ENCODE results near the gene RALGPS2.

RALGPS2 gene

DNA sequence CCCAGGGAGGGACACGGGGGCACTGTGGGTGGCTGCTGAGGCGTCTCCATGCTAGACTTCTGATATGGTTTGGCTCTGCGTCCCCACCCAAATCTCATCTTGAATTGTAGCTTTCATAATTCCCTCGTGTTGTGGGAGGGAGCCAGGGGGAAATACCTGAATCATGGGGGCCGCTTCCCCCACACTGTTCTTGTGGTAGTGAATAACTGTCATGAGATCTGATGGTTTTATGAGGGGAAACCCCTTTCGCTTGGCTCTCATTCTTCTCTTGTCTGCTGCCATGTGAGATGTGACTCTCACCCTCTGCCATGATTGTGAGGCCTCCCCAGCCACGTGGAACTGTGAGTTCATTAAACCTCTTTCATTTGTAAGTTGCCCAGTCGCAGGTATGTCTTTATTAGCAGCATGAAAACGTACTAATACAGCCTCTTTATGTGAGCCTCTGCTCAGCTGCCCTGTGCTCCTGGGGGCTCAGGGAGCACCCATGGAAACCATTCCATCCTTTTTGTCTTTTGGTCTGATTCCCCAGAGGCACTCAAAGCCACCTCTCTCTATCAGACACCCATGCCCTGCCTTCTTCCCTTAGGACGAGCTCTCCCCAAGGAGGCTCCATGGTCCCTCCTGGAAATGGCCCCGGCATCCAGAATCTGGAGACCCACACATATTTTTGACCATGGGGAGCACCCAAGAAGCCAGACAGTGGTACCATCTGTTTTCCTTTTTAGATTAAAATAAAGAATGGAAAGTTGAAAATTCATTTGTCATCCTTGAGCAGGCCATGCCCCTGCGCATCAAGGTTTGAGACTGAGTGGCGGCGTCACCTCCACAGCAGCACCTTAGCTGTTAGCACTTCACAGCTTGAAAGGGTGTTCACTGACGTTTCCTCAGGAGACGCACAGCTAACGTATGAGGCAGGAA is 234.8 kb downstream of the RALGPS2 start:
- Histone ChIP-seq H3K4me3 (ENCODE audit: insufficient read depth, low read length, poor library complexity, severe bottlenecking) (no peak overlapping the region), H3K36me3 (ENCODE audit: low read length) (no peaks in the 10 kb centered on the region), H3K79me2 (ENCODE audit: insufficient read depth, low read length) (no peaks in the 10 kb centered on the region), H3K9me2 (replicated peaks; ENCODE audit: insufficient read depth, low read length) (no peaks in the 10 kb centered on the region), H3K9me3 (ENCODE audit: insufficient read depth, low read length) (no peaks in the 10 kb centered on the region), H3K27ac (ENCODE audit: low read depth, low read length) (no peak overlapping the region), H2AFZ (ENCODE audit: low read depth, low read length, severe bottlenecking) (no peak overlapping the region), H3F3A (ENCODE audit: insufficient read depth) (no peaks in the 10 kb centered on the region), H3K4me2 (ENCODE audit: low read depth, low read length, poor library complexity, severe bottlenecking) (no peak overlapping the region), H3K27me3 (ENCODE audit: low read length) (no peaks in the 10 kb centered on the region), H4K20me1 (ENCODE audit: low read depth, low read length) (no peaks in the 10 kb centered on the region), H3K9ac (ENCODE audit: low read length) (no peak overlapping the region)
- TF ChIP-seq EZH2phosphoT487 (conservative IDR thresholded peaks at IDR 0.05; ENCODE audit: low read length), result no peak
- no peak for TF ChIP-seq CTCF (IDR thresholded peaks at IDR 0.05; ENCODE audit: insufficient read depth, low read length, poor library complexity, severe bottlenecking)

DNA sequence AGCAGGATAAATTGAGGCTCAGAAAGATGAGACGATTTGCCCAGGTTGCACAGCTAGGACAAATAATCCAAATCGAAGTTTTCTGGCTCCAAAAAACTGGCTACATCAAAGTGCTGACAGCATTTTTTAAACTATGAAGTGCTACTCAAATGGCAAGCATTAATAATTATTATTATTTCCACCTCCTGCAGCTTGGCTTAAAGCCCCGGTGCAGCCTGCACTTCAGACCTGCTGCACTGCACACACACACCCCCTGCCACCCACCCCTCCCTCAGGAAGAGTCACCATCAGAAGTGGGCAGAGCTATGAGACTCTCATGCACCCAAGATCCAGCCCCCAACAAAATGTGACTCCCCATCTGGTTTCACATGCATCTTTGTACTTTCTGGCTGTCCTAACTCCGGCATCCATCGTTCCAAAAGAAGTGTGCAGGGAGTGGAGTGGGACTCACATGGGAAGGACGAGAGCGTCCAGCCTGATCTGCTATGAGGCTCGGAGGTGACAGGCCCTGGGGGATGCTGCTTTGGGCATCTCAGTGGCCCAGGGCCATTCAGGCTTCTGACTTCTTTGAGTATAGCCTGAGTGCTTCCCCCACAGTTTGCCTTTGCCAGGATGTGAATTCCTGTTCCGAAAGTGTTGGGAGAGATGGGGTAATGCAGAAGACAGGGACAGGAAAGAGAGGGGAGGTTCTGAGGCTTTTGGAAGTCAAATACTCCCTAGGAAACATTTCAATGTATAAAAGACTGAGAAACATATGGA is 235.6 kb downstream of the RALGPS2 start:
- Histone ChIP-seq H3K9ac (ENCODE audit: low read length) (no peak overlapping the region), H3K9me3 (ENCODE audit: insufficient read depth, low read length) (no peaks in the 10 kb centered on the region), H3K9me2 (replicated peaks; ENCODE audit: insufficient read depth, low read length) (no peaks in the 10 kb centered on the region), H4K20me1 (ENCODE audit: low read depth, low read length) (no peaks in the 10 kb centered on the region), H3K27me3 (ENCODE audit: low read length) (no peaks in the 10 kb centered on the region), H3K36me3 (ENCODE audit: low read length) (no peaks in the 10 kb centered on the region), H3K79me2 (ENCODE audit: insufficient read depth, low read length) (no peaks in the 10 kb centered on the region), H2AFZ (ENCODE audit: low read depth, low read length, severe bottlenecking) (no peak overlapping the region), H3F3A (ENCODE audit: insufficient read depth) (no peaks in the 10 kb centered on the region), H3K4me2 (ENCODE audit: low read depth, low read length, poor library complexity, severe bottlenecking) (no peak overlapping the region), H3K4me3 (ENCODE audit: insufficient read depth, low read length, poor library complexity, severe bottlenecking) (no peak overlapping the region), H3K27ac (ENCODE audit: low read depth, low read length) (no peak overlapping the region)
- no peak for TF ChIP-seq CTCF (IDR thresholded peaks at IDR 0.05; ENCODE audit: insufficient read depth, low read length, poor library complexity, severe bottlenecking)
- no peak for TF ChIP-seq EZH2phosphoT487 (conservative IDR thresholded peaks at IDR 0.05; ENCODE audit: low read length)

DNA sequence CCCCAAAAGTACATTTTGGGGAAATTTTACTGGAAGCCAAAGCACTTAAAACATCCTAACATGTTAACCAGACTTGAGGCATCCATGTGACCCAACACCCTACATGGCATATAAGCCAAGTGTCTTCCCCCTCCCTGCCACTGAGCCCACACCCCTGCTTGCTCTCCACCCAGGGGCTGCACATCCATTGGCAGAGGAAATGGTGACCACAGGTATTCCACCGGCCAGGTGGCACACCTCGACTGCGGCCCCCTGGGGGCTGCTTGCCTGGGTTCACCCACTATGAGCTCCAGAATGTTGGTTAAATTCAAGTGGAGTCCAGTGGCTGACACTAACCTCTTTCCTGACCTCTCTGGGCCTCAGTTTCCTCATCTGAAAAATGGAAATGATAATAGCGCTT is 236.3 kb downstream of the RALGPS2 start:
- Histone ChIP-seq H3K36me3 (ENCODE audit: low read length) (no peaks in the 10 kb centered on the region), H2AFZ (ENCODE audit: low read depth, low read length, severe bottlenecking) (no peak overlapping the region), H3K27ac (ENCODE audit: low read depth, low read length) (no peak overlapping the region), H3K9me2 (replicated peaks; ENCODE audit: insufficient read depth, low read length) (no peaks in the 10 kb centered on the region), H3K9ac (ENCODE audit: low read length) (no peak overlapping the region), H3K4me3 (ENCODE audit: insufficient read depth, low read length, poor library complexity, severe bottlenecking) (no peak overlapping the region), H4K20me1 (ENCODE audit: low read depth, low read length) (no peaks in the 10 kb centered on the region), H3K79me2 (ENCODE audit: insufficient read depth, low read length) (no peaks in the 10 kb centered on the region), H3K4me2 (ENCODE audit: low read depth, low read length, poor library complexity, severe bottlenecking) (no peak overlapping the region), H3K9me3 (ENCODE audit: insufficient read depth, low read length) (no peaks in the 10 kb centered on the region), H3K27me3 (ENCODE audit: low read length) (no peaks in the 10 kb centered on the region), H3F3A (ENCODE audit: insufficient read depth) (no peaks in the 10 kb centered on the region)
- TF ChIP-seq CTCF (IDR thresholded peaks at IDR 0.05; ENCODE audit: insufficient read depth, low read length, poor library complexity, severe bottlenecking) (no peak), EZH2phosphoT487 (conservative IDR thresholded peaks at IDR 0.05; ENCODE audit: low read length) (no peak)

All from SU-DHL-6 (cell line).